Activated effector memory CD4-positive, alpha-beta T cell treated with Interleukin-2 at 50 U/mL for 16 hours (primary cell): ENCODE data around the gene AKIRIN2.

ENCODE experiments used
- DNase-seq: peaks from one replicate; pipeline ENCODE4 v3.0.0-alpha.2; 2020

AKIRIN2 gene

GRCh38 chr6:87684895-87685654 is 17.0 kb downstream of the AKIRIN2 start:
- DNase-seq = no peak

DNA sequence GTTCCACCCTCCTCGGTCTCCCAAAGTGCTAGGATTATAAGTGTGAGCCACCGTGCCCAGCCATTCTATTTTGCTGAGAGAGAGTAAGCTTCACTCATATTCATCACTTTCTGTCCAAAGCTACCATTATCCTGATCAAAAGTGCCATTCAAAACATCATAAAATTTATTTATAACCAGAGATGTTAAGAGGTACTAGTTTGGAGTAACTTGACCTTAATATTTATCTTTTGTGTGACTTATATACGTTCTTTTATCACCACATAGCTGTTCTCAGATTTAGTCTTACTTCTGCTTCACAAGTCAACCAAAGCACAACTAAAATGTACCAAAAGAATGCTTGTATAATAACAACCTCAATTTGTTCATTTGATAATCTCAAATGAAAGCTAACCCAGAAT is 18.1 kb downstream of the AKIRIN2 start:
- DNase-seq = no peak

- DNase-seq = no peak
Observed at GRCh38 chr6:87682310-87682709, 19.7 kb downstream of the AKIRIN2 start.

GRCh38 chr6:87675004-87675681 is 26.9 kb downstream of the AKIRIN2 start:
- DNase-seq = no peak

- no peak for DNase-seq
Observed at GRCh38 chr6:87674290-87674689, 27.7 kb downstream of the AKIRIN2 start.

- no peak for DNase-seq
Observed at GRCh38 chr6:87673237-87673636, 28.8 kb downstream of the AKIRIN2 start.

- no peak for DNase-seq
Observed at GRCh38 chr6:87672641-87673040, 29.4 kb downstream of the AKIRIN2 start.

- no peak for DNase-seq
Observed at GRCh38 chr6:87671555-87672029, 30.4 kb downstream of the AKIRIN2 start.

DNA sequence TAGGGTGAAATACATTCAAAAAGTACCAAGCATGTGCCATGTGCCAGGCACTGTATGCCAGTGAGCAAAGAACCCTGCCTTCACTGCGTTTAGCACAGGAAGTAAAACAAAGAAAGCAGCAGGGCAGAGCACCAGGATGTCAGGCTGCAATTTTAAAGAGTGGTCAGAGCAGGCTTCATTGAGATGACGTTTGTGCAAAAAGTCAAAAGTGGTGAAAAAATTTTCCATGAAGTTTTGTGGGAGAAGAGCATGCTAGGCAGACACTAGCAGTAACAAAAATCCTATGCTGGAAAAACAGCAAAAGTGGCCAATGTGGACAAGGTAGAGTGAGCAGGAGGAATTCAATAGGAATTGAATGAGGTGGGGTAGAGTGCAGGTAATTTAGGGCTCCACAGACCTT is 31.3 kb downstream of the AKIRIN2 start:
- no peak for DNase-seq

GRCh38 chr6:87669051-87669450 is 33.0 kb downstream of the AKIRIN2 start:
- no peak for DNase-seq

DNA sequence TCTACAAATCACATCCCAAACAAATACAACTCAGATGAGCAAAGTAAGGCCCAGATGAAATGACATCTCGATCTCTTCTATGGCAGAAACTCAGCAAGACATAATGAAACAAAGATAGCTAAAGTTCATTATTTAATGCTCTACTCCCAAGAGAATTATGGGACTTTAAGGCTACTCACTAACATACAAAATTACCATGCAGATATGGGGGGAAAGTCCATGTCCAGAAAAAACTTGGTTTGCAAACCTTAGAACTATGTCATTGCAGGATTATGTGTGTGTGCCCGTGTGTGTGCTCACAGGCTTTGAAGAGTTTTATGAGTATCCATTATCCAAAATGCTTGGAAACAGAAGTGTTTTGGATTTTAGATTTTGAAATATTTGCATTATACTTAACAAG is 34.0 kb downstream of the AKIRIN2 start:
- no peak for DNase-seq

GRCh38 chr6:87667032-87667431 is 35.0 kb downstream of the AKIRIN2 start:
- DNase-seq = no peak

- no peak for DNase-seq
Observed at GRCh38 chr6:87664921-87665485, 37.0 kb downstream of the AKIRIN2 start.

GRCh38 chr6:87663434-87663833 is 38.6 kb downstream of the AKIRIN2 start:
- DNase-seq = no peak

DNA sequence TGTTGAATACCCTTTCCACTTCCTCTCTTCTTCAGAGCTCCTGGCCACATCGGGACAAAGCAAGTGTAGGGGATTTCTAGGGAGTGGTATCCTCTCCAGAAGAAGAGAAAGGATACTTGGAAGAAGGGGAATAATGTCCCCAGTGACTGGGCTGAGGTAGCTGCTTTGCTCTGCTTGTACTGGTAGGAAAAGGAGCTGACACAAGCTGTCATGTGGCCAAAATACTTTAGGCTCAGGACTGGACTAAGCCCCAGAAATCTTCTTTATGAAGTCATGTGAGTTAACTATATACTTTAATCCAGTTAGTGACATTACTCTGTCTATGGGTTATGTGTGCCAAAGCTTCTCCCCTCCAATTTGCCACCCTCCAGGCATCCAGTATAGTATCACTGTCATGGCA is 40.5 kb downstream of the AKIRIN2 start:
- DNase-seq = no peak

DNA sequence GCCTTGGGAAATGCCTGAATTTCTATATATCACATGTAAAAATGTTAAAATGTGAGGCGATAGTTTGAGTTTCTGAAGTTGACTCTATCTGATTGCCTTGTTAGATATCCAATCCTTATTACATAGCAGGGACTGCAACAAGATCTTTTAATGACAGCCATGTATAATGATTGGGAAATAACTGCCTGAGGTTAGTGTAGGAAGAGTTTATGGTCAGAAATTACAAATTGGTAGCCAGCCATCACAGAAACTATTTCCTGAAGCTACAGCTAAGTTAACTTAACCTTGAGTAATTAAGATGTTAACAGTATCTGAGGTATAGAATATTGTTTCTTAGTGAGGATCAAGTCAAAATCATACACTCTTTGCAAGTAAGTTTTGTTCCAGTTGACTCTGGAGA is 41.0 kb downstream of the AKIRIN2 start:
- no peak for DNase-seq

GRCh38 chr6:87660226-87660911 is 41.7 kb downstream of the AKIRIN2 start:
- DNase-seq = no peak

- no peak for DNase-seq
Observed at GRCh38 chr6:87658516-87658915, 43.5 kb downstream of the AKIRIN2 start.

DNA sequence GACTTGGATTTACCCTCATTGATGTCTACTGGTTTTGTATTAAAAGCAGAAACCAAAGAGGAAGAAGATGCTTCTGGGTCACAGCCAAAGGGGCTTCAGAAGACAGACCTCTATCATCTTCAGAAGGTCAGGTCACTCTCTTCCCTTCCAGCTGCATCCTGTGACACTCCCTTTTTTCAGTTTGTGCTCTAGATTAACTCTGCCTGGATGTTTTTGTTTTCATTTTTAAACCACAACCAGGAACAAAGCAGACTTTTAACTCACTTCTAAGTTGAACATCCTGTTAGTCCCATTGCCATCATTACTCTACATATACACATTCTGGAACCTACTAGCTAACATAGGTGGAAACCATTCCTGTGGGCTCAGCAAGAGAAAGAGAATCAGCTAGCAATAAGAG is 45.2 kb downstream of the AKIRIN2 start:
- no peak for DNase-seq

- no peak for DNase-seq
Observed at GRCh38 chr6:87655824-87656223, 46.2 kb downstream of the AKIRIN2 start.

GRCh38 chr6:87654875-87655454 is 47.1 kb downstream of the AKIRIN2 start:
- DNase-seq = no peak

DNA sequence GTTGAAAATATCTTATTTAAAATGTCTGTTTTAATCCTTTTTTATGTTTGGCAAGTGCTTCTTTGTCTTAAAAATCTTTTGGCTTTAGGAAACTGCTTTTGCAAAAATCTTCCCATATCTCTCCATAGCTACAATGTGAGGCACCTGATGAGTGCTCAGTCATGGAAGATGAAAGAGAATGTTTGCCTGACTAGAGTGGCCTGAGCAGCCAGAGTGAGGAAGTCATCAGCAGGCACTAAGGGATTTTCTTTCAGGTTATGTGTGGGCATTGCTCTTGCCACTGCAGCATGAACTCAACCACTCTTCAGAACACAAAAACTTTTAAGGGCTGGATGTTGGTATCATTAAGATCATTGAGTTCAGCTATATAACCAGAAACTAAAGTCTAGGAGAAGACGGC is 47.9 kb downstream of the AKIRIN2 start:
- no peak for DNase-seq
